ENCODE measurements around the gene SH3PXD2A.
A peak's percentile ranks its signal among the peaks of the same experiment; 100 is the strongest.

The SH3PXD2A gene

GRCh38 chr10:103879831-103880230, 24.5 kb upstream of the SH3PXD2A start:
- DNase-seq (ENCODE audit: low read depth in 2 of 2): no peak
- no peak for TF ChIP-seq CTCF (IDR thresholded peaks at IDR 0.05; ENCODE audit: low read depth, low read length)
- H3K4me3 ChIP-seq (replicated peaks in 1 of 2; ENCODE audit: low read depth in 2 of 2, low read length in 2 of 2): no peak overlapping the region

- no peak for TF ChIP-seq CTCF (IDR thresholded peaks at IDR 0.05; ENCODE audit: low read depth, low read length)
- no peak overlapping the region for H3K4me3 ChIP-seq (replicated peaks in 1 of 2; ENCODE audit: low read depth in 2 of 2, low read length in 2 of 2)
- no peak for DNase-seq (ENCODE audit: low read depth in 2 of 2)
These were observed 24.0 kb upstream of the SH3PXD2A start for GRCh38 chr10:103879409-103879808.

- no peak for DNase-seq (ENCODE audit: low read depth in 2 of 2)
- H3K4me3 ChIP-seq (replicated peaks in 1 of 2; ENCODE audit: low read depth in 2 of 2, low read length in 2 of 2): no peak overlapping the region
- TF ChIP-seq CTCF (IDR thresholded peaks at IDR 0.05; ENCODE audit: low read depth, low read length): no peak
These were observed 22.5 kb upstream of the SH3PXD2A start for GRCh38 chr10:103877861-103878260.

DNA sequence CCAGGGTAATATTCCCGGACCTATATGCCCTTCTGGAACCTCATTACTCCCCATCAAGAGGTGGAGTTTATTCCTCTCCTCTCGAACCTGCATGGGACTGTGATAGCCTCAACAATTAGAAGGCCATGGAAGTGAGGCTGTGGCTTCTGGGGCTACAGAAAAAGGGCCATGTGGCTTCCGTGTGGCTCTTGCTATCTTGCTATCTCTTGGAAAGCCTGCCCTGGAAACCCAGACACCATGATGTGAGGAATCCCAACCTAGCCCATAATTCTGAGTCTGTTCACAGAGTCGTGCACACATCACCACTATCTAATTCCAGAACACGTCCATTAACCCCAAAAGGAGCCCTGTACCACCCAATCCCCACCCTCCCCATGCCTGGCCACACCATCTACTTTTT, 20.8 kb upstream of the SH3PXD2A start:
- TF ChIP-seq CTCF (IDR thresholded peaks at IDR 0.05; ENCODE audit: low read depth, low read length): no peak
- DNase-seq (ENCODE audit: low read depth in 2 of 2): no peak
- no peak overlapping the region for H3K4me3 ChIP-seq (replicated peaks in 1 of 2; ENCODE audit: low read depth in 2 of 2, low read length in 2 of 2)

- no peak for TF ChIP-seq CTCF (IDR thresholded peaks at IDR 0.05; ENCODE audit: low read depth, low read length)
- DNase-seq (ENCODE audit: low read depth in 2 of 2): no peak
- no peak overlapping the region for H3K4me3 ChIP-seq (replicated peaks in 1 of 2; ENCODE audit: low read depth in 2 of 2, low read length in 2 of 2)
These were observed 19.4 kb upstream of the SH3PXD2A start for GRCh38 chr10:103874730-103875129.

DNA sequence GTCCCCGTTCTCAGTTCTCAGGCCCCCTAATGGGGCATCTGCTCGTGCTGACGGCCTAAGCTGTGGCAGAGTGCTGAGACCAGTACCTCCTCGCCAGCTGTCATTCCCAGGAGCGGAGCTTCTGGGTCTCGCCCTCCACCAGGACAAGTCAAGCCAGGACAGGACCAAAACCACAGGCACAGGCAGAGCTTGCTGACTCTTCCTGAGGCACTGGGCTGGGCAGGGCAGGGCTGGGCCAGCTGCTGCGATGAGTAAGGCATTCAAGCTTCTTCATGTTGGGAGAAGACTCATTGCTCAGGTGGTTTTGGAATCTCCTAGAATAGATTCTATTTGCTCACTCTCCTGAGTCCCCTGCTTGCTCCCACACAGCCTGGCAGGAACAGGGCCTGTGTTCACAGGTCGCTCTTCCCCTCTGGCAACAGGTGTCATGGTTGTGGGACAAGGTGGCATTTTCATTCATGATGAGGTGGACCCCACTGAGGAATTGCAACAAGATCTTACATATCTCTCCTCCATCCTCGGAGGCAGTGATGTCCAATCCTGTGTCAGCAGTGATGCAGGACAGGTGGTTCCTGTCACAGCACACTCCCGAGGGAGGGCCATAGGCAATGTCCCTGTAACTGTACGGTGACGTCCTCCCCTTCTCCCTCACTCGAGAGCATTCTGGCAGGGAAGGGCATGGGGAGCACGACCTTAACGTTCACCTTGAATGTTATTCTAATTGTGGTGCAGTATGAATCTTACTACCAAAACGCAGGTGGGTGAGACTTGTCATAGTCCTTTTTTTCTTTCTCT, 17.0 kb upstream of the SH3PXD2A start:
- peak in 1 of 2 donors; percentile 36 for DNase-seq (ENCODE audit: low read depth in 2 of 2)
- TF ChIP-seq CTCF (IDR thresholded peaks at IDR 0.05; ENCODE audit: low read depth, low read length): no peak
- no peak overlapping the region for H3K4me3 ChIP-seq (replicated peaks in 1 of 2; ENCODE audit: low read depth in 2 of 2, low read length in 2 of 2)

DNA sequence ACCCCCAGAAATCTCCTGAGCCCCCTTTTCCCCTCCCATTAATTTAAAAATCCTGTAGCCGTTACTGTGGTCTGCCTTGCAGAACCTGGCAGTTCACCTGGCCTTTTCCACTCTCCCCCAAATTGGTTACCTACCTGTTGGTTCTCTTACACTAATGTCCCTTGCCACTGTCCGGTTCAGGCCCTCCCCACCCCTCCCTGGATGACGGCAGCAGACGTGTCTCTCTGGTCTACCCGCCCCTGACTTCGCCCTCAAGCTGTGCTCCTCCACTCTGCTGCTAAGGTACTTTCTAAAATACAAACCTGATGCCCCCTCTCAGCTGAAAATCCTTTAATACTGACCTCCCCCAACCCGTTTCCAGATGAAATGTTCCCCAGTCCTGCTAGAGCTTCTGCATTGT, 15.6 kb upstream of the SH3PXD2A start:
- no peak for DNase-seq (ENCODE audit: low read depth in 2 of 2)
- TF ChIP-seq CTCF (IDR thresholded peaks at IDR 0.05; ENCODE audit: low read depth, low read length): no peak
- H3K4me3 ChIP-seq (replicated peaks in 1 of 2; ENCODE audit: low read depth in 2 of 2, low read length in 2 of 2): no peak overlapping the region

Data from cardiac fibroblast (primary cell).